ENCODE results near the gene FKBP1A. TPM values are rescaled to one million over a fixed set of nuclear protein-coding genes. Genes with fewer than 3 reads are reported as not detected.

FKBP1A gene
- 293 and 297 TPM in 2 replicates for total RNA-seq

DNA sequence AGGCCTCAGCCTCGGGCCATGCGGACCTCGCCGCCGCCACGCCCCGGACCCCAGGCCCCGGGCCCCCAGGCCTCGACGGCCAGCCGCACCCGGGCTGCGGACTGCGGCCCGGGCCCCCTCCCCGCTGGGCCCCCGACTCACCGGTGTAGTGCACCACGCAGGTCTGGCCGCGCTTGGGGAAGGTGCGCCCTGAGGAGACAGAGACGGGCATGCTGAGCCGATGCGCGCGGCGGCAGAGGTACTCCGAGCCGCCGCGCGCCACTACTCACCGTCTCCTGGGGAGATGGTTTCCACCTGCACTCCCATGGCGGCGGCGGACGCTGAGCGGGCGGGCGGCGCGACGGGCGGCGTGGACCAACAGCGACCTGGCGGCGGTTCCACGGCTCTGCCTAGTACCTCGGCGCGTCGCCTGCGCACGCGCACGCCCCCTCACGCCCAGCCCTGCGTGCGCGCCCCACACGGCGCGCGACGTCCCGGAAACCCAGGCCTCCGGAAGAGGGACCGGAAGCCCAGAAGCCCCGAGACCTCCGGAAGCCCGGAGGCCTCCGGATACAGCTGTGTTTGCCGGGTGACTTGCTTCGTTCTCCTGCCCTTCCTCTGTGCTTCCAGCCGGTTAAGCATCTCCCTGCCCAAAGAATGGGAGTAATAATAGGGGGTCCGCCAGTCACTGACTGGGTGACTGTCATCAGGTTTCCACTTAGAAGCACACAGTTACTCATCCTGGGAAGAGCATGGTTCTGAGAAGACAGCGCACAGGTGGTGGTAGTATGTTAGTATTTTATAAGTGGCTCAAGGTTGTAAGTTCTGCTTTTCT is at the start of gene FKBP1A:
FKBP1A (minus strand) TSS at position 362 of the 814 bp plus-strand sequence; CDS start at position 306, 56 bp downstream.
- DNase-seq (ENCODE audit: low read depth, low spot score): peak; percentile 70

- no peak for DNase-seq (ENCODE audit: low read depth, low spot score)
Measured at GRCh38 chr20:1442304-1442703, 49.5 kb upstream of the FKBP1A start.

- no peak for DNase-seq (ENCODE audit: low read depth, low spot score)
Measured at GRCh38 chr20:1441133-1441532, 48.3 kb upstream of the FKBP1A start.

GRCh38 chr20:1440024-1440423 is 47.2 kb upstream of the FKBP1A start:
- no peak for DNase-seq (ENCODE audit: low read depth, low spot score)

DNA sequence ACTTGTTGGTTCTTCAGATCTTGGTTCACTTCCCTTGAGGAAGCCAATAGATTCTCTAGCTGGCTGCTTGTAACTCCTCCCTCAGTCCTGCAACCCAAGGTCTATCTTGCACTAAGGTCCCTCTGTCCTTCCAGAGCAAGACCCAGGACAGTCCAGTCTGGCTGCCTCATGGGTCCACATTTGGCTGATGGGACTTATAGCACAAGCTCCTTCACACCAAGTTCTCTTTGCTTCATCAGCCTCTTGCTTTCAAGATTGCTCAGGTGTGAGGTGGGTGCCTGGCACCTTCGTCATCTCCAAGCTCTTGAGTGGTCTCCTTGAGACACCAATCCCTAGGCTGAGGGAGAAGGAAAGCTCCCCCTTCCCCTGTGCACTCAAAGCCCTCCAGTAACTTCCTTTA is 45.5 kb upstream of the FKBP1A start:
- DNase-seq (ENCODE audit: low read depth, low spot score): no peak

- DNase-seq (ENCODE audit: low read depth, low spot score): peak; percentile 67
Measured at GRCh38 chr20:1437235-1437904, 44.5 kb upstream of the FKBP1A start.

- no peak for DNase-seq (ENCODE audit: low read depth, low spot score)
Measured at GRCh38 chr20:1436263-1436662, 43.4 kb upstream of the FKBP1A start.

- DNase-seq (ENCODE audit: low read depth, low spot score): no peak
Measured at GRCh38 chr20:1435337-1435699, 42.5 kb upstream of the FKBP1A start.

DNA sequence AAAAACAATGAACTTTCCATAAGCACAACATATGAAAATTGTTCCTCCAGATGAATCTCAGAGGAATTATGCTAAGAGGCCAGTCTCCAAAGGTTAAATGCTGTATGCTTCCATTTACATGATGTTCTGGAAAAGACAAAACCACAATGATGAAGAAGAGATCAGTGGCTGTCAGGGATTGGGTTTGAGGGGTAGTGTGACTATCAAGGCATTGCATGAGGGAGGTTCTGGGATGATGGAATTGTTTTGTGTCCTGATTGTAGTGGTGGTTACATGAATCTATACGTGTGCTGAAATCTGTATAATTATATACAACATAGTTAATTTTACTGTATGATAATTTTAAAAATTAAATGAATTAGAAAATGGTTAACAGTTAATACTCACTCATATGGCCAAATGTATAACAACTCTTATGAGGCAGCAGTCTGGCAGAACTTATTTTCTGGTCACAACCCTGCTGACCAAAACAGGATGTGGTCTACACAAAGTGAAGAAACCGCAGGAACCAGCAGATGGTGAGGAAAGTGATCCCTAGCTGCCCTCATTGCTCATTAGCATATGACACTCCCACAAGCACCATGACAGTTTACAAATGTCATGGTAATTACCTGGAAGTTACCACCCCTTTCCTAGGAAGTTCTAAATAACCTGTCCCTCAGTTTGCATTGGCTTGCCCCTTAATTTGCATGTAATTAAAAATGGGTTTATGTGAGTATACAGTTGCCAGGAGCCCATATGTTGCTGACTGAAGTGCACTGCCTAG is 41.9 kb upstream of the FKBP1A start:
- DNase-seq (ENCODE audit: low read depth, low spot score): peak; percentile 80

GRCh38 chr20:1431158-1431557 is 38.3 kb upstream of the FKBP1A start:
- DNase-seq (ENCODE audit: low read depth, low spot score): no peak

GRCh38 chr20:1430004-1430451 is 37.2 kb upstream of the FKBP1A start:
- no peak for DNase-seq (ENCODE audit: low read depth, low spot score)

DNA sequence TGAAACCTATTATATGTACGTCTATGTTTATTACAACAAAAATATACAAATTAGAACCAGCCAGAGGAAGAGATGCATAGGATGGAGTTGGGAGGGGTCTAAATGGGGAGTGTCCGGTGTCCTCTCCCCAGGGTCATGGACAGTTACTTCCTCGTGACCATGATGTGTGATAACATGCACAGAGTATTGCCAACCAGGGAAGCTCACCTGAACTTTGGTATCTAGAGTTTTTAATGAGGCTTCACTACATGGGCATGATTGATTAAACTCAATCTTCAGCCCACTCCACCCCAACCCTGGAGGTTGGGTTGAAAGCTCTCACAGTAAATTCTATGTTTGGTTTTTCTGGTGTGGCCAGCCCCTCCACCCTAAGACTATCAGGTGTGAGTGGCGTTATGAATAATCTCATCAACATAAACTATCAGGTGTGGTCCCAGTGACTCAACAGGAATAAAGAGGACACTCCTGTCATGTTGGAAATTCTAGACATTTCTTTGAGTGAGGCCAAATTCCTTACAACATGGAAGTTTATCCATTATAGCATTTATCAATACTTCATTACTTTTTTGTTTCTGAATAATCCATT is 36.4 kb upstream of the FKBP1A start:
- DNase-seq (ENCODE audit: low read depth, low spot score): no peak

DNA sequence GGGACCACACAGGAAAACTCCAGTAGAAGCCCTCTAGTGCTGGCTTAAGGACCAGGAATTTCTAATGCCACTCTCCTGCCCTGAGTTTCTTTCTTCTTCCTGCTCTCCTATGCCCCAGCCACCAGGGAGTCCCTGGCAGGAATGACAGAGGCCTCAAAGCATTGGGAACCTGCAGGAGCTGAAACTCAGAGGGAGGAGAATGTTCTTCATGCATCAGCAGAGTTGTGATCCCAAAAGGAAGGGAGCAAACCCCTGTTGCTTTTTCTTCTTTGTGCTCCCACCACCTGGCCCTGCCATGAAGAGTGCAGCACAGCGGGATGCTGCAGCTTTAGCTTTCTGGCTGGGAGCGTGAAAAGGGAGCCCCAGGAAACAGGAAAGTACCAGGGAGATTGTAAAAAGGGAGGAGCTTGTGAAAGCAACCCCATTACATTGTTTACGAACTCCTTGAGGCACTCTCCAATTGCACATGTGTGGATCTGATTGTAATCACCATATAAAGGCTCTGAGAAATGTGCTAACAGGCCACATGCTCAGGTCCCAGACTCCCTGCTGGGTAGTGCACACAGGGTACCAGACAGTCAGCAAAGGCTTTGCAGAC is 34.7 kb upstream of the FKBP1A start:
- no peak for DNase-seq (ENCODE audit: low read depth, low spot score)

DNA sequence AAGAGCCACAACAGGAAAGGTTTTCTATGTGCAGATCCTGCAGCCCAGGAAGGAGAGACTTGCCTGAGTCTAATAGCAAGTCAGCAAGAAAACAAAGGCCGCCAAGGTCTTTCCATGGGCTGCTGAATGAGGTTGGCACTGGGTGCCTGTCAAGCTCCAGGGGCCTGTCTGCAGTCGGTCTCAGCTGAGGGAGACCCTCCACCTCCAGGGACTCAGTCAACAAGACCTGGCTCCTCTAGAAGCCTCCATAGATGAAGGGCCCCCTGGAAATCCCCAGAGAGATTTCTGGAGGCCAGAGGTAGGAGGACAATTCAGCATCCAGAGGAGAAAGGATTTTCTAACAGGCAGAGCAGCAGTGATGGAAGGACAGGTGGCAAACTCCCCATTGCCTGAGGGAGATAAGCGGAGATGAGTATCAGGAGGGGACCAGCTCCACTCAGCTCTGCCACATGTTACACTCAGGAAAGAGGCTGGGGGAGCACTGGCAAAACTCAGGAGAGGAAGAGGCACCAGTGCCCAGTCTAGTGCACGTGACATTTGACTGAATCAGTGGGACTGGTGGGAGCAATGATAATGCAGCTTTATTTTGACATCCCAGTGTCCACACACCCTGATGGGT is 33.5 kb upstream of the FKBP1A start:
- DNase-seq (ENCODE audit: low read depth, low spot score): no peak

DNA sequence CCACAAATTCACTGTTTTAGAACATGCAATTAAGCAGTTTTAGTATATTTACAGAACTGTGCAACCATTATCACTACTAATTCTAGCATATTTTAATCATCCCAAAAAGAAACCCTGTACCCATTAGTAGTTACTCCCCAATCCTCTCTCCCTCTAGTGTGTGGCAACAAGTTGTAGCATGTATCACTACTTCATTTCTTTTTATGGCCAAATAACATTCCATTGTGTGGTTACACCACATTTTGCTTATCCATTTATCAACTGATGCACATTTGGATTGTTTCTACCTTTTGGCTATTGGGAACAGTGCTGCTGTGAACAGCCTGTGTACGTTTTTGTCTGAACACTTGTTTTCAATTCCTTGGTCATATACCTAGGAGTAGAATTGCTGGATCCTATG is 31.5 kb upstream of the FKBP1A start:
- DNase-seq (ENCODE audit: low read depth, low spot score): no peak

DNA sequence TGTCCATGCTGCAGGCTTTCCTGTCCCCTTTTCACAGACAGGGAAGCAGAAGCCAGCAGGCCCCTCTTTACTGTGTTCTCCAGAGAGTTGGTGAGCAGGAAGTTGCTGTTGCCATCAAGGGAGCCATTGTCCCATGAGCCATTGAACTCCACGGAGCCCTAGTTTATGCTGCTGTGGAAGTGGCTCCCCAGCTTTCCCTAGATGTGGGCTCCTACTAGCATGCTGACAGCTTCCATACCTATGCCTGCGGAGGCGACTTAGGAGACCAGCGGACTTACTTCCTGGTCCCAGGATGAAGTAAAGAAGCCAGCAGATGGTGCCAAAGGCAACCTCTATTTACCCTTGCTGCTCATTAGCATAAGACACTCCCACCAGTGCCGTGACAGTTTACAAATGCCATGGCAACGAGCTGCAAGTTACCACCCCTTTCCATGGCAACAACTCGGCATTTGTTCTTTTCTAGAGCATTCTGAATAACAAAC is 30.8 kb upstream of the FKBP1A start:
- DNase-seq (ENCODE audit: low read depth, low spot score): no peak

GRCh38 chr20:1423206-1423605 is 30.4 kb upstream of the FKBP1A start:
- DNase-seq (ENCODE audit: low read depth, low spot score): no peak

GRCh38 chr20:1422753-1423152 is 29.9 kb upstream of the FKBP1A start:
- DNase-seq (ENCODE audit: low read depth, low spot score): no peak

DNA sequence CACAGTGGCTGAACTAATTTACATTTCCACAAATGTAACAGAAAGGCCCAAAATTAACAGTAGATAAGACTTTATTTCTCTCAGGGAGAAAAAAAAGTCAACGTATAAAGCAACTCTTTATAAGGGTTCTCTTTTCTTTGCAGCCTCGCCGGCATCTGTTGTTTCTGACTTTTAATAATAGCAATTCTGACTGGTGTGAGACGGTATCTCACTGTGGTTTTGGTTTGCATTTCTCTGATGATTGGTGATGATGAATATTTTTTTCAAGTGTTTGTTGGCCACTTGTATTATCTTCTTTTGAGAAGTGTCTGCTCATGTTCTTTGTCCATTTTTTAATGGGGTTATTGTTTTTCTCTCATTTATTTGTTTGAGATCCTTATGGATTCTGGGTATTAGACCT is 27.2 kb upstream of the FKBP1A start:
- DNase-seq (ENCODE audit: low read depth, low spot score): no peak

DNA sequence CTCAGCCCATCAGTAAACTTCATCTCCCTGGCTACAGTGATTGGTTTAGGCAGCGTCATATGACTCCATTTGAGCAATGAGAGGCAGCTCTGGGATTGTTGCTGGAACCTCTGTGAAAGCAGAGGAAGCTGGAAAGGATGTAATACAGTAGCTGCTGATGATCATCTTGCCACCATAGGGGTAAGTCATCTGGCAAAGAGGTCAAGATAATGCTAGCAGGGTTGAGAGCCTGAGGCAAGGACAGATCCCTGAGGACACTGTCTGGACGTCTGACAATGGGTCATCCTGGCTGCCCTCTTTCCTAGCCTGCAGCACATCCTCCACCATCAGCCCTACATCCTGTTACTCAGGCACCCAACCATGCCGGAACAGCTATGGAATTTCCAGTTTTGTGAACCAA is 25.5 kb upstream of the FKBP1A start:
- DNase-seq (ENCODE audit: low read depth, low spot score): peak; percentile 57

DNA sequence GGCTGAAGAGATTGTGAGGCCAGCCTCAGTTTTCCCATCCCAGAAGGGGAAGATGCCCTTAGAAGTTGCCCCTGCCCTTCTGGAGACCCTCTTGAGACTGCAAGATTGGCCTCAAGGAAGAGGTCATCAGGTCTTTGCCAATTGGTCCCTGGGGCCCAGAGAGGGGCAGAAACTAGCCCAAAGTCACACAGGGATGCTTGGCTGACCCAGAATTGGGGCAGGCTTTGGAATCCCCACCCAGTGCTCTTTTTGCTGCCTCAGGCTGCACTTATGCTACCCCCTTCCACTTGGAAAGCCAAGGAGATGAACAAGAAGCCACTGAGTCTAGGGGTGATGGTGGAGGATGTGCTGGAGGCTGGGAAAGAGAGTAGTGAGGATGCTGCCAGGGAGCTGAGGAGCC is 24.9 kb upstream of the FKBP1A start:
- DNase-seq (ENCODE audit: low read depth, low spot score): no peak

Measured in pulmonary artery endothelial cell (primary cell).